ENCODE measurements around the gene CNIH2.
"Not testable (repeated sequence)": the region's sequence is repeated elsewhere in the genome, so short reads cannot be mapped to it uniquely, and the experiment has no call there.

CNIH2 gene

DNA sequence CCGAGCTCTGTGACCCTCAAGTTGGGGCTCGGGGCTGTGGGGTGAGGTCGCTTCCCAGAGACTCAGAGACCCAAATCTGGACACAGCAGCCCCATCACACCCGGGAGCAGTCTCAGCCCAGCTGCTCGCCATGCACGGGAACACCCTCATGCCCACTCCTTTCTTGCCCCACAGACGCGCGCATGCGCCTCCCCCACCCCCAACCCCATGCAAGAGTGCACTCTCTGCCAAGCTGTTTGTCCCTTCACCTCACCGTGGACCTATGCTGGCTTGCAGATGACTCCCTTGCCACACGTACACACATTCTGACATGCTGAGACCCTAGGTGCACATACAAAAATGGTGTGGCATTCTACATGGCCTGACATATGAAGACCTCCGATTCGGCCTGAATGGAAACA, 39.3 kb downstream of the CNIH2 start:
- no peak for DNase-seq (ENCODE audit: low read depth, low spot score)
- H3K4me3 ChIP-seq (ENCODE audit: low read depth, low read length), result no peak overlapping the region
- no peak for TF ChIP-seq CTCF (IDR thresholded peaks at IDR 0.05; ENCODE audit: low read depth, low read length)
- in situ Hi-C loops (cut with HindIII; ENCODE audit: low sequenced_read_pairs), result no loop called here

DNA sequence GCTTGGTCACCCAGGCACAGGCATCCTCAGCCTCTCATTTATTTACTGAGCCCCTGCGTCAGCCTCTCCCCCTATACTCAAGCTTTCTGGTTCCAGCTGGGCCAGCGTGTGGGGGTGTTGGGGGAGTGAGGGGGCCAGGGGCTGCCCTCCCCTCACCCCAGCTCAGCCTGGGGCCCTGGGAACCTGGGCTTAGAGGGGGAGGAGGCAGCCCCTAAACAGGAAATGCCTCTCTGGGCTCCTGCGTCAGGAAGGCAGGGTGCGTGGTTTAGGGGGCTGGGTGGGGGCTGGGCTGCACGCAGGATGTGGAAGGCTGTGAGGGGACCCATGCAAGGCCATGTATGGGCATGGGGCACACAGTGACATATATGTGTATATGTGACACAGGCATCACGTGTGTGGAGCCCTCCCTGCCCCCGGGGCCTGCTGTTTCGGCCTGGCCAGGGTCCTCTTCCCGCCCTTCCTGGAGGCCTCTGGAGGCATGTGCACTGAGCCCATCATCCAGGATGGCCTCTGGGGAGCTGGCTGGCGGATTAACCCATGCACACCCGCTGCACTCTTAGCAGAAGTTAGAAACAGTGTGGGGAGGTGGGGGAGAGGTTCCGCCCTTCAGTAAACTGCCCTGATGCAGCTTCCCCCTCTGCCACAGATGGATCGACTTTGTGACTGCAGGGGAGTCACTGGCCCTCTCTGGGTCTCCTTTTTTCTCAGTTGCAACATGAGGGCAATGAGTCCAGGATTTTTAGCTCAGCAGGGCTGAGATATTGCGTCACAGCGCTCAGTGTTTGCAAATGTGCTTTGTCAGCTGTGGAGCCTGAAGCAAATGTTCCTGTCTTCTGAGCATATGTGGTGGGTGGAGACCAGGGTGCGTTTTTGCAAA, 40.0 kb downstream of the CNIH2 start:
- H3K4me3 ChIP-seq (ENCODE audit: low read depth, low read length), result no peak overlapping the region
- peak; percentile 84 for DNase-seq (ENCODE audit: low read depth, low spot score)
- in situ Hi-C loops (cut with HindIII; ENCODE audit: low sequenced_read_pairs), result no loop called here
- no peak for TF ChIP-seq CTCF (IDR thresholded peaks at IDR 0.05; ENCODE audit: low read depth, low read length)

DNA sequence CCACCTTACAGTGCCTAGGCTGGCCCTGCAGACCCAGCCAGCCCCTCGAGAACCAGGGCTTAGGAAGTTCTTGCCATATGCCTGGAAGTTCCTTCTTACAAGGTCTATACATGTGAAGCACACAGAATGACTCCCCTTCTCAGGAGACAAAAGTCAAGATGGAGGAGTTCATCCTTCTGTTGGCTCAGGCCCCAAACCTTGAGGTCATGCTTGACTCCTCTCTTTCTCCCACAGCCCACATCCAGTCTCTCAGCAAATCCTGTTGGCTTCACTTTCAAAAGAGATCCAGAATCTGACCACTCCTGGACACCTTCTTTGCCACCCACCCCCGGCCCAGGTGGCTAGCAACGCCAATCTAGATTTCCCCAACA, 40.6 kb downstream of the CNIH2 start:
- H3K4me3 ChIP-seq (ENCODE audit: low read depth, low read length), result no peak overlapping the region

GRCh38 chr11:66320289-66320688, 42.3 kb downstream of the CNIH2 start:
- in situ Hi-C loops (cut with HindIII; ENCODE audit: low sequenced_read_pairs); DNase-seq (ENCODE audit: low read depth, low spot score); H3K4me3 ChIP-seq (ENCODE audit: low read depth, low read length): not testable (repeated sequence)

More for the DNA sequence above, 40.6 kb downstream of the CNIH2 start:
- no peak for DNase-seq (ENCODE audit: low read depth, low spot score)
- no peak for TF ChIP-seq CTCF (IDR thresholded peaks at IDR 0.05; ENCODE audit: low read depth, low read length)
- in situ Hi-C loops (cut with HindIII; ENCODE audit: low sequenced_read_pairs), result no loop called here

DNA sequence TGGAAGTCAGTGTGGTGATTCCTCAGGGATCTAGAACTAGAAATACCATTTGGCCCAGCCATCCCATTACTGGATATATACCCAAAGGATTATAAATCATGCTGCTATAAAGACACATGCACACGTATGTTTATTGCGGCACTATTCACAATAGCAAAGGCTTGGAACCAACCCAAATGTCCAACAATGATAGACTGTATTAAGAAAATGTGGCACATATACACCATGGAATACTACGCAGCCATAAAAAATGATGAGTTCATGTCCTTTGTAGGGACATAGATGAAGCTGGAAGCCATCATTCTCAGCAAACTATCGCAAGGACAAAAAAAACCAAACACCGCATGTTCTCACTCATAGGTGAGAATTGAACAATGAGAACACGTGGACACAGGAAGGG, 42.8 kb downstream of the CNIH2 start:
- DNase-seq (ENCODE audit: low read depth, low spot score); H3K4me3 ChIP-seq (ENCODE audit: low read depth, low read length); in situ Hi-C loops (cut with HindIII; ENCODE audit: low sequenced_read_pairs): not testable (repeated sequence)

- DNase-seq (ENCODE audit: low read depth, low spot score), result no peak
- no peak overlapping the region for H3K4me3 ChIP-seq (ENCODE audit: low read depth, low read length)
- TF ChIP-seq CTCF (IDR thresholded peaks at IDR 0.05; ENCODE audit: low read depth, low read length), result no peak
- in situ Hi-C loops (cut with HindIII; ENCODE audit: low sequenced_read_pairs), result no loop called here
These were observed 43.6 kb downstream of the CNIH2 start for GRCh38 chr11:66321606-66322005.

GRCh38 chr11:66322732-66323427, 44.9 kb downstream of the CNIH2 start:
- no peak for TF ChIP-seq CTCF (IDR thresholded peaks at IDR 0.05; ENCODE audit: low read depth, low read length)
- in situ Hi-C loops (cut with HindIII; ENCODE audit: low sequenced_read_pairs), result no loop called here
- H3K4me3 ChIP-seq (ENCODE audit: low read depth, low read length), result no peak overlapping the region
- DNase-seq (ENCODE audit: low read depth, low spot score), result no peak
